Stimulated activated CD4-positive, alpha-beta T cell treated with anti-CD3 and anti-CD28 coated beads, Interleukin-2, amount 100 ng/mL, for 48 hours (primary cell): ENCODE data around the gene STAT4.
A peak's percentile ranks its signal among the peaks of the same experiment; 100 is the strongest.

ENCODE experiments used
- DNase-seq, 2 donors: peaks; one replicate each; pipeline ENCODE4 v3.0.0-alpha.2; 2020

Gene STAT4

GRCh38 chr2:191150600-191151330 is at the start of gene STAT4:
Gene STAT4, minus strand, starts transcription at chr2:191150994. Its CDS starts 2,791 bp downstream, at chr2:191148203.
- DNase-seq: peak; percentile 67 to 72

GRCh38 chr2:191199929-191200512 is 49.2 kb upstream of the STAT4 start:
- DNase-seq: no peak

- DNase-seq: no peak
These were observed 47.5 kb upstream of the STAT4 start for GRCh38 chr2:191198271-191198670.

- DNase-seq: no peak
These were observed 46.3 kb upstream of the STAT4 start for GRCh38 chr2:191197096-191197495.

- no peak for DNase-seq
These were observed 44.2 kb upstream of the STAT4 start for GRCh38 chr2:191195021-191195420.

GRCh38 chr2:191190861-191191552 is 40.2 kb upstream of the STAT4 start:
- no peak for DNase-seq

- DNase-seq: no peak
These were observed 39.6 kb upstream of the STAT4 start for GRCh38 chr2:191190435-191190834.

- no peak for DNase-seq
These were observed 38.4 kb upstream of the STAT4 start for GRCh38 chr2:191189112-191189635.

GRCh38 chr2:191188550-191189093 is 37.8 kb upstream of the STAT4 start:
- DNase-seq: no peak

- no peak for DNase-seq
These were observed 36.5 kb upstream of the STAT4 start for GRCh38 chr2:191187105-191187829.

- no peak for DNase-seq
These were observed 33.7 kb upstream of the STAT4 start for GRCh38 chr2:191184457-191184856.

- no peak for DNase-seq
These were observed 32.7 kb upstream of the STAT4 start for GRCh38 chr2:191183516-191183915.

- no peak for DNase-seq
These were observed 32.3 kb upstream of the STAT4 start for GRCh38 chr2:191183081-191183480.

GRCh38 chr2:191180713-191181112 is 29.9 kb upstream of the STAT4 start:
- no peak for DNase-seq

- DNase-seq: no peak
These were observed 29.5 kb upstream of the STAT4 start for GRCh38 chr2:191180276-191180675.

GRCh38 chr2:191178806-191179514 is 28.2 kb upstream of the STAT4 start:
- no peak for DNase-seq

GRCh38 chr2:191177751-191178736 is 27.2 kb upstream of the STAT4 start:
- DNase-seq: no peak

GRCh38 chr2:191176801-191177438 is 26.1 kb upstream of the STAT4 start:
- DNase-seq: no peak

- DNase-seq: no peak
These were observed 25.5 kb upstream of the STAT4 start for GRCh38 chr2:191176305-191176704.

GRCh38 chr2:191174442-191174841 is 23.6 kb upstream of the STAT4 start:
- DNase-seq: no peak
